Activated T-cell treated with anti-CD3 and anti-CD28 coated beads, Interleukin-2, amount 50 U/mL, for 48 hours (primary cell): ENCODE results near the gene AKAP4.

Source experiments
- DNase-seq, 2 experiments: peaks; one replicate each; pipeline ENCODE4 v3.0.0-alpha.2; 2020

AKAP4 gene, protein sequence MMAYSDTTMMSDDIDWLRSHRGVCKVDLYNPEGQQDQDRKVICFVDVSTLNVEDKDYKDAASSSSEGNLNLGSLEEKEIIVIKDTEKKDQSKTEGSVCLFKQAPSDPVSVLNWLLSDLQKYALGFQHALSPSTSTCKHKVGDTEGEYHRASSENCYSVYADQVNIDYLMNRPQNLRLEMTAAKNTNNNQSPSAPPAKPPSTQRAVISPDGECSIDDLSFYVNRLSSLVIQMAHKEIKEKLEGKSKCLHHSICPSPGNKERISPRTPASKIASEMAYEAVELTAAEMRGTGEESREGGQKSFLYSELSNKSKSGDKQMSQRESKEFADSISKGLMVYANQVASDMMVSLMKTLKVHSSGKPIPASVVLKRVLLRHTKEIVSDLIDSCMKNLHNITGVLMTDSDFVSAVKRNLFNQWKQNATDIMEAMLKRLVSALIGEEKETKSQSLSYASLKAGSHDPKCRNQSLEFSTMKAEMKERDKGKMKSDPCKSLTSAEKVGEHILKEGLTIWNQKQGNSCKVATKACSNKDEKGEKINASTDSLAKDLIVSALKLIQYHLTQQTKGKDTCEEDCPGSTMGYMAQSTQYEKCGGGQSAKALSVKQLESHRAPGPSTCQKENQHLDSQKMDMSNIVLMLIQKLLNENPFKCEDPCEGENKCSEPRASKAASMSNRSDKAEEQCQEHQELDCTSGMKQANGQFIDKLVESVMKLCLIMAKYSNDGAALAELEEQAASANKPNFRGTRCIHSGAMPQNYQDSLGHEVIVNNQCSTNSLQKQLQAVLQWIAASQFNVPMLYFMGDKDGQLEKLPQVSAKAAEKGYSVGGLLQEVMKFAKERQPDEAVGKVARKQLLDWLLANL

DNA sequence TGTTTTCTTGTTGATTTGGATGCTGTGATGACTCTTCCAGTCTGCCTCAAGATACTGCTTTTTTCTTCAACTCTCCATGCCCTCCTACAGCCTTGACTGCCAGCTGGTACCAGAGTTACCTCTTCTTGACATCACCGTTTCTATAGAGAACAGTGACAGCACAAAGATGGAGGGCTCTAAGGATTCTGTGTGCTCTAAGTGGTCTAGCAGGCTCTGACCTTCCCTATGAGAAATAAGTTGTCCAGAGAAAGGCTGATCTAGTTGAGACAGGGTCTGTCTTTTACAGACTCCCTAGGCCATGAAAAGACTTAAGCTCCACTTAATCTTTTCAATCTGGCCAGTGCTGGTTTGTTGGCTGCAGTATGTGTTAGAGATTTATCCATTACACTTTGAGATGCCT is at the start of gene AKAP4:
AKAP4 (minus strand) TSS at position 101 of the 400 bp plus-strand sequence. CDS start 118 bp downstream, outside the sequence.
- DNase-seq: no peak

DNA sequence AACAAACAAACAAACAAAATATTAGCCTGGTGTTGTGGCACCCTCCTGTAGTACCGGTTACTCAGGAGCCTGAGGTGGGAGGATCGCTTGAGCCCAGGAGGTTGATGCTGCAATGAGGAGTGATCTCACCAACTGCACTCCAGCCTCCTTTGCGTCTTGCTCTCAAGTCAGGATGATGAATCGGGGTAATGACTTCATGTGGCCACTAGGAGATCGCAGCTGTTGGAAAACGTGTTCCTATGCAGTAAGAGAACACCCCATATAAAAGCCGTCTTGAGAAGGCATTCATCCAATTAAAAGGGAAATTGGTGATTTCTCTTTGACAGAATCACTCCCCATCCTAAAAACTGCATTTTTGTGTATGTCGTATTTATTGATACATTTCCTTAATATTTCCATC is 10.7 kb upstream of the AKAP4 start:
- no peak for DNase-seq

DNA sequence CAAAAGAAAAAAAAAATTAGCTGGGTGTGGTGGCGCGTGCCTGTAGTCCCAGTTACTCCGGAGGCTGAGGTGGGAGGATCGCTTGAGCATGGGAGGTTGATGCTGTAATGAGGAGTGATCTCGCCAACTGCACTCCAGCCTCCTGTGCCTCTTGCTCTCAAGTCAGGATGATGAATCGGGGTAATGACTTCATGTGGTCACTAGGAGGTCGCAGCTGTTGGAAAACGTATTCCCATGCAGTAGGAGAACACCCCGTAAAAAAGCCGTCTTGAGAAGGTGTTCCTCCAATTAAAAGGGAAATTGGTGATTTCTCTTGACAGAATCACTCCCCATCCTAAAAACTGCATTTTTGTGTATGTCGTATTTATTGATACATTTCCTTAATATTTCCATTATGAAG is 5.9 kb upstream of the AKAP4 start:
- no peak for DNase-seq

DNA sequence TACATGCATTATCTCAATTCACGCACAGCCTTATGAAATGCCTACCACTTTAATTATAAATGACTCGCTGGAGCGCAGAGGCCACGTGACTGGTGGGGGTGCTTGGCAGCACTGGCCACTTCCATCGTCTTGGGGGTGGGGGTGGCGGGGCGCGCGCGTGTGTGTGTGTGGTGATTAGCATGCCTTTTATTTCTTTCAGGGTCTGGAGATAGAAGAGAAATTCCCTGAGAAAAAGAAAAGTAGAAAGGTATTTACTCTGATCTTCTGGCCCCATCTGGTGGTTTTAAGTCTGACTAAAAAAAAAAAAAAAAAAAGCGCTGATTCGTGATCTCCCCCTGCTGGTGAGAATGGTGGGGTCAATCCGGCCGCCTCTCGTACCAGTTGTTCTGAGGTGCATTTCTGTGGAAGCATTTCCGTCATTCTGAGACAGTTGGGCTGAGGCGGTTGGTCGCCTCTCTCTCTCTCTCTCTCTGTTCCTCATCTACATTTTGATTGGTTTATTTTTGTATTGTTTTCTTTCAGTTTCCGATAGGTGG is 3.6 kb upstream of the AKAP4 start, which contains the start of gene CCNB3:
CCNB3 (plus strand) TSS at position 402 of the 536 bp plus-strand sequence. CDS start 80,399 bp downstream, outside the sequence.
- DNase-seq: peak; percentile 73 to 75

DNA sequence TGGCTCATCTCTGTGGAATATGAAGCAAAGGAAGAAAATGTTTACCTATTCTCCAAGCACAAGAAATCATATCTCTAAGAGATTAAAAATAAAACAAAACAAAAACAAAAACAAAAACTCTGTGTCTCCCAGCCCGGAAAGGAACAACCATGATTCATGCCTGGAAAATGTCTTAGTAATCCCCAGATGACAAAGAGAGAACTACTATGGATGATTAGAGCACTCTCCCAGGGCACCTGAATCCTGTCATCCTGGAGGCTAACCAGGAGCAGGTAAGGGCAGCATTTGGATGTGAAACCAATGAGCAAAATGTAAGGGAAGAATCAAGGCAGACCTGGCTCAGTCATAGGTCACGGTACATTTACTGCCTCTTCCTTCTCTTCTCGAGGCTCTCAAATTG is 1.7 kb upstream of the AKAP4 start:
- DNase-seq: no peak

DNA sequence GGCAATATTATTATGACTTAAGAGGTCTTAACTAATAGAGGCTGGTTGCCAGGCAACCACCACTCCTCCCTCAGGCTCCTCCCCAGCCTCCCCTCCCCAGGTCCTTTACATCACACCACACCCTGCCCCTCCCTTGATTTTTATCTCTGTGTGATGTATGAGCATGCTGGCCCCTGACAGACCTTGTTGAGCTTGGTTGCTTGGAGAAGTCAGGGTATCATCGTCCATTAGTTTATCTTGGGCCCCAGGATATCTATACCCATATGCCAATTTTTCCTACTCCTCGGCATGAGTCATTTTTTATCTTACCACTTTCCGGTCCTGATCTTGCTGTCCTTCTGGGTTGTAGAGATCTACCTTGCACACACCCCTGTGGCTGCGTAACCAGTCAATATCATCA is 2.5 kb downstream of the AKAP4 start:
- no peak for DNase-seq

DNA sequence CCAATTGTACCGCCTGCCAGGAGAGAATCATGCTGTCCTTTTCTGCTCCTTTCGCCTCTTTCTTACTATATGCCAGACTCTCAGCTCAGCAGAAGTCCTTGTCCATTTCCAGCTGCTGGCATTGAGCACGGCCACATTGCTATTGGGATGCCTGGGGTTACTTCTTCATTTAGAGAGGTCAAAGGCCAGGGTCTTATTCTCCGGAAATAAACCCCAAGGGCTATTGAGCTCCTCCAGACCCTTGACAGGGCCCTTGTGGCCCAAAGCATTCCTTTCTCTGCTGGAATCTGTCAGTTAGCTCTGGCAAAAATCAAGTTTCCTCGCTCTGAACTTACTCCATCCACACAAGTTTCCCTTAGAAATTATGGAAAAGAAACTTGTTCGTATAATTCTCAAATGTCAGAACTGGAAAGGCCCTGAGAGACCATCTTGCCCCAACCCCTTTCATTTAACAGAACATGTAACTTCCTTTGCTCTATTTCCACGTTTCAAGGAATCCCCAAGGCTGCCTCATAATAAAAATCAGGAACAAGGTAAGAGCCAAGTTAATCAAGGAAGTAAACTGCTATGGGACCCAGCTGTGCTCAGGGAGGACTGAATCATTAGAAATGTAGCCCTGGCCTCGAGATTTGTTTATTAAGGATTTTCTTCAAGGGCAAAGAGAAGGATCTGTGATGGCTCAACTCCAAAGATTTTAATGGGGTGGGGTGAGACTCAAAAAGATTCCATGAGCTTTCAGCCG is 11.8 kb downstream of the AKAP4 start:
- no peak for DNase-seq

DNA sequence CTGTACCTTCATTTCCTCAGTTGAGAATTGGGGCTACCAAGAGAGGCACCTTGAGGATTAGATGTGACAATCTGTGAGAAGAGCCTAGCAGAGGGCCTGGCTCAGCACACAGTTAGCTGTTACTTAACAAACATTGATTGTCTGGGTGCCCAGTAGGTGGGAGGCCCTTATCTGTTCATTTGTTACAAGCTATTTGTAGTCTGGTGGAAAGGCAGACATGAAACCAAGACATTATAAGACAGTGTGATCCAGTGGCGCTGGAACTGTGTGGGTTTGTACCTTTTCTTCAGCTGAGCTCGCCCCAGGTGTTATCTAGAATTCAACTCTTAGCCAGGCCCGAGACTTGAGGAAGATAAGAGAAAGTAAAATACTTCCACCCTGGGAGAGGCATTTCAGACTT is 16.9 kb downstream of the AKAP4 start:
- no peak for DNase-seq

DNA sequence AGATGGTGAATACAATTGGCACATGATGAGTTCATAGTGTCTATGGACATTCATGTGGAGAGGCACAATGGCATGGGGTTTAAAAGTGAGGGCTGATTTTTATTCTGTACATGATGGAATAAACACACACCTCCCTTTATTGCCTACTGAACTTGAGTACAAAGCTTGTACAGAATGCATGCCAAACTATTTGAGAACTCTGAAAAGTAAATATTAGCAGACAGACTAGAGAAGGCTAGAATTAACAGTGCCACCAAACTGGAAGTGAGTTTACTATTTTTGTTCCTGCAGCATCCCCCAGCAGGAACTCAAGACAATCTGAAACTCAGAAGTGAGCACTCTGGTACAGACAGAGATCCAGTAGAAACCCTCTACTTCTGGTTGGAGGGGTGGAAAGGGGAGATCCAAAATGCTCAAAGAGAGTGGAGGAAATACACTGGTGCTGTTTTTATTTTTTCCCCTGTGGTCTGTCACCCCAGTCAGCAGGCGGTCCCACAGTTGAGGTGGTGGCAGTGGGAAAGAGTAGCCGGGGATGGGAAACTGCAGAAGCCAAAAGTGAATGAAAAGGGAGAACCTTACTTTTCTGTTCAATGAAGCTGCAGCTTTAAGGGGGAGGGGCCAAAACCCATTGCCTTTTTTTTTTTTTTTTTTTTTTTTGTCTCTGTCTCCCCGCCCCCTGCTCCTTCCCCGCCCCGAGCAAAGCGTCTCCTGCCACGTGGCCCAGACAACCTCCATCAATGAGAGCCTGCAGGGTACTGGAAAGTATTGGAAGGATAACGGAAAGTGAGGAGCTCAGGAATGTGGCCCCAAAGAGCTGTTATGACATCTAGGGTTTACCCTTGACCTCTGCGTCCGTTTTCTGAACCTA is 20.5 kb downstream of the AKAP4 start:
- DNase-seq: no peak

DNA sequence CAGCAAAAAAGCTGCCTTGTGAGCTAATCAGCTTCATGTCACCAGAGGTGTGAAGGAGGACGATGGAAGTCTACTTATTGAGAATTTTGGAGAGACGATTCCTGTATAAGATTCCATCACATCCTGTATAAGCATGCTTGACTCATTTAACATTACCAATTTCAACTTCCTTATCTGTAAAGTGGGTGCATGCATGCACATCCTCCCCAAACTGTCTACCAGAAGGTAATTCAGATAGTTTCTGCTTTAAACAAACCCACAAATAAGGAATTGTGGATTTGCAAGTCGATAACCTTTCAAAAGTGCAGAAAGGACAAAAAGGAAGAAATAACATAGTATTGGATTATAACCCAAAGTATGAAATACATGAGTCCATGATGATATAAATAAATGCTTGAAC is 31.1 kb downstream of the AKAP4 start:
- no peak for DNase-seq

DNA sequence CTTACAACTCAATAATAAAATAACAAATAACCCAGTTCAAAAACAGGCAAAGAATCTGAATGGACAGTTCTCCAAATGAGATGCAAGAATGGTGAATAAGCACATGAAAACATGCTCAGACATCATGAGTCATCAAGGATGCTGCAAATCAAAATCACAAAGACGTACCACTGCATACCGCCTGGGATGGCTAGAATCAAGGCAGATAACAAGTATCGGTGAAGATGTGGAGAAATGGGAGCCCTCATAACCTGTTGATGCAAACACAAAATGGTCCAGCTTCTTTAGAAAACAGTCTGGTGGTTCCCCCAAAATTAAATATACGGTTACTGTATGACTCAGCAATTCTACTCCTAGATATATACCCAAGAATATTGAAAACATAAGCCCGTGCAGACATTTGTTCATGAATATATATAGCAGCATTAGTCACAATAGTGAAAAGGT is 32.5 kb downstream of the AKAP4 start:
- DNase-seq: peak in 1 of 2 experiments; percentile 21

DNA sequence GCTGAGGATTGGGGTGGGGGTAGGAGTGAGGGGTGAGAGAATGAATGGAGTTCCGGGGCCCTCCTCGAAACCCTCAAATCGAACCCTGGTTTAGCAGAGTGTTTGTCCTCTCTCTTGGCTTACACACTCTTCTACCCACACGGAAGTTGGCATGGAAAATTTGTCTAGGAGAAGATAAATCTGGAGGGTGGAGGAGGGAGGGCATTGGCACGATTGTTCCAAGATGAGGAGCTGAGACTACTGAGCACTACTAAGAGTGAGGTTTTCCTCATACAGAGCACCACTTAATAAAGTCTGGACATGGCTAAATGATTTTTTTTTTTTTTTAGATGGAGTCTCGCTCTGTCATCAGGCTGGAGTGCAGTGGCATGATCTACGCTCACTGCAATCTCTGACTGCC is 33.4 kb downstream of the AKAP4 start:
- no peak for DNase-seq

DNA sequence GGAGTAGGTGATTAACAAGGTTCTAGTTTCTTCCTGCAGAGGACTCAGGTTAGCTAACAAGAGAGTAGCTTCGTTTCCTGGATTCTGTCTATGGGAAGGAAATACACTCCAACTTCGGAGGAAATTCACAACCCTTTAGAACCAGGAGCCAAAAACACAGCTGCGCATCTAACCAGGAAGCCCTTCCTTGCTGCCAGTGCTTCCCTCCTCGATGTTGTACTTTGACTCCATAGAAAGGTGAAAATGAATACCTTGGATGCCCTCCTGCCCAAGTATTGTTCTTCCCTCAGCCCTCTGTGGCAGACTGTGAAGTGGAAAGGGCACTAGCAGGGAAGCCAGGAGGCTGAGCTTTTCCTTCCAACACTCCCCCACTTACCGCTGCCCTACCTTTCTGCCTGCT is 35.1 kb downstream of the AKAP4 start:
- DNase-seq: no peak

DNA sequence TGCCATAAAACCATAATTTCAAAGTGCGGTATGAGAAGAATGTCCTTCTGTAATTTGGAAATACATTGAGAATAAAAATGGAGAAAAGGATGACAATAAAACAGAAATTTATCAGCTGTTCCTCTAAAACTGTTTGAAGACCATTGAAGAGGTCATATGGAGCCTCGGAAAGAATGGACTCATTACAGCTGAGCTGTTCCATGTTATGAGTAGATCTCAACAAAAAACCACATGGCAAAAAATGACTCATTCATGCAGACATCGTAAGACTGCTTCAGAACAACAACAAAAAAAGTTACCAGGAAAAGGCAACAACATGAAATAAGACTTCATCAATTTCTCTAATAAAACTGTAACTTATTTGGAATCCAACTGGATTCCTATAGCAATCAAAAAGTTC is 39.7 kb downstream of the AKAP4 start:
- no peak for DNase-seq

DNA sequence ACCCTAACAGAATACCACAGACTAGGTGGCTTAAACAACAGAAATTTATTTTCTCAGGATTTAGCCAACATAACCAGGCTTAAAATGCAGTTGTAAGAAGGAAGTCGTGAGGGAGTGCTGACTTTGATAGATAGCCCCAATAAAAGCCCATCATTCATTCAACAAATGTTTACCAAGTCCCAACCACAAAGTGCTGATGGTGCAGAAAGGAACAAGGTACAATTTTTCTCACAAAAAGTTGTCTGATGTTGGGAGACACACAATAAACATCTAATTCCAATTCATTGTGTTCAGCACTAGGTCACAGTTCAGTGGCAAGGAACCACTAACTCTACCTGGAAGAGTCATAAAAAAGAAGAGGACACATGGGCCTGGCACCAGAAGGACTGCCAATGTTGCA is 42.2 kb downstream of the AKAP4 start:
- no peak for DNase-seq

DNA sequence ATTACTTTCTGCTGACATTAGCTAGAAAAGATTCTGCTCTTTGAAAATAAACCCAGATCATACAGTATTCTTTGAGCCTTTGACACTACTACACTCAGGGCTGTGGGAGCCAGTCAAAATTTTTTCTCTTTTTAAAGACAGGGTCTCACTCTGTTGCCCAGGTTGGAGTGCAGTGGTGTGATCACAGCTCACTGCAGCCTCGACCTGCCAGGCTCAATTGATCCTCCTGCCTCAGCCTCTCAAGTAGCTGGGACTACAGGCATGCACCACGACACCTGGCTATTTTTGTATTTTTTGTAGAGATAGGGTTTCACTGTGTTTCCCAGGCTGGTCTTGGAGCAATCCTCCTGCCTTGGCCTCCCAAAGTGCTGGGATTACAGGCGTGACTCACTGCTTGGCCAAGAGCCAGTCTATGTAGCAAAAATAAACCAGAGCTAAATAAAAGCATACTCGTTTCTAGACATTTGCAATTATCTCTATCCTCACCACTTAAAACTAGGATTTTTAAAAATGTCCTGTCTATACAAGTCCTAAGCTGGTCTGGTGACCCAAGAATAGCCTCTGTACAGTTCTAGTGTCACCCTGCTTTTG is 43.2 kb downstream of the AKAP4 start:
- DNase-seq: no peak

DNA sequence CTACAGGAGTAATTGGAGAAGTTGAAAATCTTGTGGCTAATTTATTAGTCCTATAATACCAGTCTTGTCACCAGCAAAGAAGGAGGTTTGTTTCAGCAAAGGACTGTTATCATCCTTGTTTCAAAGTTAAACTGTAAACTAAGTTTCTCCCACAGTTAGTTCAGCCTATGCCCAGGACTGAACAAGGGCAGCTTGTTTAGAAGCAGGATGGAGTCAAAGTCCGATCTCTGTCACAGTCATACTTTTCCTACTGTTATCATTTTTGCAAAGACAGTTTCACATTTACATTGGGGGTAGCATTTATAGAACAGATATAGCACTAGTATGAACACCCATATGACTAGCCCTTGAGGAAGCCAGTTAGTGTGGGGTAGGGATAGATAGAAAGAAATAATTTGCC is 46.4 kb downstream of the AKAP4 start:
- no peak for DNase-seq

DNA sequence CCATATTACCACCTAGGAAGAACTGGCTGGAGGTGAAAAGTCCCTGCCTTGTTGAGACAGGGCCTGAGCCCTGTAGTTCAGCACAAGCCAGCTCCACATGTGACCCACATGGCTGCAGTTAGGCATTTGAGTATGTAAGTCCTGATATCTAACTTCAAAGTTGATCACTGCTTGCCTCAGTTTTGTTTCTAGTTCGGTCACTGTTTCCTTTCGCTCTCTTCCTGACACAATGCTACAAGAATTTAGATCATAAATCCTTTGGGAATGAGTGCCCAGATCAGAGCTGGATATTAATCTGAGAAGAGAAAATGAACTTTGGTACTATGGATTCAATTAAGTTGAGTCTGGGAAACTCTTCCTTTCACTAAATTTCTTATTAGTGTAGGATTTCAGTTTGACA is 48.4 kb downstream of the AKAP4 start:
- DNase-seq: no peak

DNA sequence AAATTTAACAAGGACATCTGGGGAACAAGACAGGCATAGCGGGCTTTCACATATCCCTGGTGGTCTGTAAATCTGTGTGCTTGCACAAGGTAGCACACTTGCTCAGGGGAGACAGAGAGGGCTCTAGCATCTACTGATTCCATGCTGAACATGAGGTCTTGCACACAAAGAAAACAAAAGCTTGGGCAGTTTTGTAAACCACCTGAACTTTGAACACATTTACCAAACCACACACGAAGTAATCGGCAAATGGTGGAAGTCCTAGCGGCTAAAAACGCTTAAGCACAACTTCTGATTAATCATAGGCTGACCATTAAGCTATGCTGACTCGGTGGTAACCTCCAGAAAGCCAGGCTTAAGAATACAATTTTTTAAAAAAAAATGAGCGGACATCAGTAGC is 52.8 kb downstream of the AKAP4 start:
- no peak for DNase-seq
